Transverse colon (tissue), 4 donors: ENCODE data around the gene PRR20G. TPM values are rescaled to one million over a fixed set of nuclear protein-coding genes. Genes with fewer than 3 reads are reported as not detected.

ENCODE experiments used
- DNase-seq: peaks from one replicate; pipeline ENCODE4 v3.0.0-alpha.2; 2019
- H3K27ac ChIP-seq, 4 donors: fragments of 200-600 bp; sonication (generic); 2 replicates each; pipeline ENCODE4 v1.5.1; 2016 to 2018; ENCODE audit warnings: inconsistent platforms in 4 of 4
- H3K27me3 ChIP-seq: fragments of 200-600 bp; sonication (generic); 2 replicates; pipeline ENCODE4 v1.5.1; 2017; ENCODE audit warnings: inconsistent platforms
- H3K36me3 ChIP-seq, 4 donors: fragments of 200-600 bp; sonication (generic); 2 replicates each; pipeline ENCODE4 v1.5.1; 2017 to 2019; ENCODE audit warnings: inconsistent platforms in 4 of 4
- H3K4me1 ChIP-seq, 4 donors: fragments of 200-600 bp; sonication (generic); 2 replicates each; pipeline ENCODE4 v1.5.1; 2017 to 2020; ENCODE audit warnings: inconsistent platforms in 4 of 4
- H3K4me3 ChIP-seq, 4 donors: fragments of 200-600 bp; sonication (generic); 1 replicate in 1 of 4; 2 replicates in 3 of 4; pipeline versions ENCODE4 v1.5.1 to v1.6.1; 2017 to 2019; ENCODE audit warnings: inconsistent platforms in 4 of 4
- H3K9me3 ChIP-seq, 2 donors: fragments of 200-600 bp; sonication (generic); 2 replicates each; pipeline ENCODE4 v1.5.1; 2017 to 2019; ENCODE audit warnings: inconsistent platforms in 2 of 2
- EP300 ChIP-seq: sonication (generic); formaldehyde crosslinking; IDR thresholded peaks from one replicate; pipeline ENCODE4 v1.6.1; 2017; ENCODE audit warnings: antibody characterized with exemption, low read depth
- POLR2A ChIP-seq: fragments of 450-650 bp; IDR thresholded peaks from one replicate; pipeline ENCODE4 v1.6.1; 2016; ENCODE audit warnings: antibody characterized with exemption, mild to moderate bottlenecking, moderate library complexity
- POLR2AphosphoS5 ChIP-seq, 3 donors: sonication (generic); formaldehyde crosslinking; IDR thresholded peaks; one replicate each; pipeline ENCODE4 v1.6.1; 2016; ENCODE audit warnings: antibody characterized with exemption in 3 of 3
- WGBS, 2 donors: methylation state at CpG; one replicate each; pipeline ENCODE4 v1.1.5; 2018; ENCODE audit warnings: low coverage in 1 of 2; 5-methylcytosine and 5-hydroxymethylcytosine counted together
- in situ Hi-C, 4 donors: fragments of 200-750 bp; cut with MboI; loops; one replicate each; pipeline versions ENCODE4 v1.15.0 to v1.15.1; 2017; ENCODE audit warnings: low sequenced_read_pairs in 3 of 4, low pct_ligation_motif_present in 1 of 4, low pct_unique_long_range_greater_than_20kb in 1 of 4
- intact Hi-C: fragments of 100-400 bp; cut with DNase I; formaldehyde crosslinking; loops from one replicate; pipeline ENCODE4 v1.15.1; 2023; ENCODE audit warnings: low total_unique reads
- total RNA-seq, 4 donors: library from RNA; depleted of rRNA; stranded (reverse); fragments of >200 nt; gene quantifications; one replicate each; pipeline ENCODE4 v1.1.0, GENCODE V29; 2016
- TF ChIP-seq, protein P1 (sequence below), 5 experiments: fragments of 200-600 bp in 3 of 5; fragments of 450-650 bp in 2 of 5; sonication (generic) in 3 of 5; IDR thresholded peaks; 1 replicate in 2 of 5; 2 replicates in 3 of 5; pipeline ENCODE4 v1.5.1; 2016 to 2017; ENCODE audit warnings: antibody characterized with exemption in 5 of 5, inconsistent platforms in 3 of 5, mild to moderate bottlenecking in 2 of 5, moderate library complexity in 1 of 5

Gene PRR20G
- total RNA-seq, 4 donors from 2014 or later = not detected

DNA sequence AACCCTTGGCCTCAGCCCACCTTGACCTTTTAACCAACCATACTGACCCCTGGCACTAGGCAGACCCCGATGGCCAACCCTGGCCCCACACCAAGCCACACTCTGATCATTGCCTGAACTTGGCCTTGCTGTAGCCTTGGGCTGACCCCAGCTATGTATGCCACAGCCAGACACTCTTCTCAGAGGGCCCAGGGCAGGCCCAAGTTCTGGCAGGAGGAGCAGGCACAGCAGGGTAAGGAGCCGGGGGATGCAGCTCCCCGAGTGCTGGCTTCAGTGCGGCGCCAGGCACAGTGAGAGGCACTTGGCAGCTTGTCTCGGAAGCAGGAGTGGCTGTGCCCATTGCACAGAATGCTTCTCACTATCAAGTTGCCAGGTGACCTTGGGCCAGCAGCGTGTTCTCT, 22.3 kb downstream of the PRR20G start:
- no peaks in the 10 kb centered on the region for H3K4me1 ChIP-seq
- H3K4me3 ChIP-seq = no peak overlapping the region
- in situ Hi-C loops (no loop called here), intact Hi-C loops (no loop called here)
- H3K9me3 ChIP-seq = peaks cover 7 to 13% of the 10 kb centered on the region in 2 donors
- no peaks in the 10 kb centered on the region for H3K27me3 ChIP-seq
- no peaks in the 10 kb centered on the region for H3K36me3 ChIP-seq
- WGBS, 2 donors = 84 to 89% methylated on average over 5 of the region's 7 CpGs
- TF ChIP-seq POLR2AphosphoS5 (IDR thresholded peaks at IDR 0.05) (no peak), POLR2A (no peak), EP300 (no peak)
- TF ChIP-seq, protein P1, sequence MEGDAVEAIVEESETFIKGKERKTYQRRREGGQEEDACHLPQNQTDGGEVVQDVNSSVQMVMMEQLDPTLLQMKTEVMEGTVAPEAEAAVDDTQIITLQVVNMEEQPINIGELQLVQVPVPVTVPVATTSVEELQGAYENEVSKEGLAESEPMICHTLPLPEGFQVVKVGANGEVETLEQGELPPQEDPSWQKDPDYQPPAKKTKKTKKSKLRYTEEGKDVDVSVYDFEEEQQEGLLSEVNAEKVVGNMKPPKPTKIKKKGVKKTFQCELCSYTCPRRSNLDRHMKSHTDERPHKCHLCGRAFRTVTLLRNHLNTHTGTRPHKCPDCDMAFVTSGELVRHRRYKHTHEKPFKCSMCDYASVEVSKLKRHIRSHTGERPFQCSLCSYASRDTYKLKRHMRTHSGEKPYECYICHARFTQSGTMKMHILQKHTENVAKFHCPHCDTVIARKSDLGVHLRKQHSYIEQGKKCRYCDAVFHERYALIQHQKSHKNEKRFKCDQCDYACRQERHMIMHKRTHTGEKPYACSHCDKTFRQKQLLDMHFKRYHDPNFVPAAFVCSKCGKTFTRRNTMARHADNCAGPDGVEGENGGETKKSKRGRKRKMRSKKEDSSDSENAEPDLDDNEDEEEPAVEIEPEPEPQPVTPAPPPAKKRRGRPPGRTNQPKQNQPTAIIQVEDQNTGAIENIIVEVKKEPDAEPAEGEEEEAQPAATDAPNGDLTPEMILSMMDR (IDR thresholded peaks at IDR 0.05) = no peak
- no peak for DNase-seq
- H3K27ac ChIP-seq = no peak overlapping the region

DNA sequence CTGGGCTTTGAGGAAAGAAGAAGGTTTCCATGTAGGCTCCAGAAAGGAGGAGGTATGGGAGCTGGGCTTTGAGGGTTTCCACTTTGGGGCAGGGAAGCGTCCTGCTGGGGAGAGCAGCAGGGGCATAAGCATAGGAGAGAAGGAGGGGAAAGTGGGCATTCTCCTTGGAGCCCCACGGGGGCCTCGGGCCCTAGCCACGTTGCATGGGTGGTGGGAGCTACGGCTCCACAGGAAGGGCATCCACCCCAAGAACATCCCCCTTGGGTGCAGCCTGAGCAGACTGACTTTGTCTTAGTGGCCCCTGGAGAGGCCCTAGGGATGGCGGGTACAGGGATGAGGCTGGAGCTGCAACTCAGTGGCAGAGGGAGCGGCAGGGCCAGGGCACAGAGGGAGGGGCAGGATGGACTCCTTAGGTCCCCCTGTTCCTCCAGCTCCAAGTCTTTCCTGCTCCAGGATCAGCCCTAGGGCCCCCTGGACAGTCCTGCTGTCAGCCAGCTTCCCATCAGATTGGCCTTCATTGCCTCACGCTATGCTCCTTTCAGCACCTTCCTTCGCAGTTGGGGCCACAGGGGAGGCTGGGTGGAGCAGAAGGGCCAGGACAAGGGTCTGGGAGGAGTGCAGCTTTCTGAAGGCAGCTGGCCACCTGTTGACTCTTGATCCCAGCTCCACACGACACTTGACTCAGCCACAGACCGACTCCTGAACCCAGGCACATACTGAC, 22.9 kb downstream of the PRR20G start:
- H3K36me3 ChIP-seq = no peaks in the 10 kb centered on the region

DNA sequence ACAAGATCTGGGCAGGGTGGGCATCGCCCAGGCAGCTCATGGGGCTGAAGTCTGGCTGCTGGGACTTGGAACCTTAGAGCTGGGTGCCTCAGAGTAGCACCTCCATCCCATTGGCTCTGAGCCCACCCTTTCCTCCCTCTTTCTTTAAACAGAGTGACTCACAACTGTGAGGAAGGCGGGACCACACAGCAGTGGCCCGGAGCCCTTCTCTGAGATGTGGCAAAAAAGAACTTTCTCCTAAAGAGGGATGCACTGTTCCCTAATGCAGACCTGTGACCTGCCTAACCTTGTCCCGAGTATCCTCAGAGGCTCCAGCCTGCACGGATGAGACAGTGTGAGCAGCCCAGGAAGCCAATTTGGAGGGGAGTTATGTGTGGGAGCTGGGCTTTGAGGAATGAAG, 23.6 kb downstream of the PRR20G start:
- no peak overlapping the region for H3K4me3 ChIP-seq
- no peaks in the 10 kb centered on the region for H3K27me3 ChIP-seq
- H3K27ac ChIP-seq = no peak overlapping the region
- DNase-seq = no peak
- peaks cover 4 to 9% of the 10 kb centered on the region in 2 donors for H3K9me3 ChIP-seq
- intact Hi-C loops (no loop called here), in situ Hi-C loops (no loop called here)
- no peaks in the 10 kb centered on the region for H3K36me3 ChIP-seq
- TF ChIP-seq, protein P1 (IDR thresholded peaks at IDR 0.05) = no peak
- TF ChIP-seq EP300 (no peak), POLR2A (no peak), POLR2AphosphoS5 (IDR thresholded peaks at IDR 0.05) (no peak)
- H3K4me1 ChIP-seq = no peaks in the 10 kb centered on the region
- WGBS, 2 donors = 54% methylated on average over 5 of the region's 5 CpGs; no CpG with 5 or more reads in 1 of the 2 donors

More for the DNA sequence above, 22.9 kb downstream of the PRR20G start:
- no peak for DNase-seq
- H3K27me3 ChIP-seq = no peaks in the 10 kb centered on the region
- H3K4me1 ChIP-seq = no peaks in the 10 kb centered on the region
- no peak for TF ChIP-seq POLR2AphosphoS5 (IDR thresholded peaks at IDR 0.05)
- intact Hi-C loops (no loop called here), in situ Hi-C loops (no loop called here)
- no peak overlapping the region for H3K27ac ChIP-seq
- H3K9me3 ChIP-seq = peaks cover 7 to 13% of the 10 kb centered on the region in 2 donors
- WGBS, 2 donors = 75 to 81% methylated on average over 4 to 11 of the region's 11 CpGs
- no peak overlapping the region for H3K4me3 ChIP-seq

DNA sequence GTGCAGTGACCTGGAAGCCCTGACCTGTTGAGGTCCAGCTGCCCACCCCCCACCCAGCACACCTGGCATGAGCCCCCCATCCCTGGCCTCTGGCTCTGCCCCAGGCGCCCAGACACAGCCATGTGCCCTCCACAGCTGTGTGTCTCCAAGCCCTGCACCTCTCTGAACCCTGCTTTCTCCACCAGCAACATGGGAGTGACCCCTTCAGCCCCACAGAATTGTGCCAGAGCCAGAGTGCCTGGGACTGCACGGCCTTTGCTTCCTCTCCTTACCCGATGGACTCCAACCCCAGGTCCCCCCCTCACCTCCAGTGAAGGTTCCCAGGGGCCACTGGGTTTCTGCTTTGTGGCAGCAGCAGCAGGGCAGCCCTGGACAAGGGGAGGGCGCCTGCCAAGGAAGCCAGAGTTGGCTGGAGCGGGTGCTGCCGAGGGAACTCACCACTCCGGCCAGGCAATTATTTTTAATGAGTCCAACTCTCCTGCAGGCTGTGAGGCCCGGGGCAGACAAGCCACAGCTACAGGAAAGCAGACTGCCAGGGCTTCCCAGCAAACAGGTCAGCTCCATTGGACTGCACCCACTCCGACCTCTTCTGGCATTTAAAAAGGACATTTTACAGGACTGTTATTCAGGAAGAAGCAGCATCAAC, 24.1 kb downstream of the PRR20G start:
- TF ChIP-seq POLR2A (no peak), POLR2AphosphoS5 (IDR thresholded peaks at IDR 0.05) (no peak), EP300 (no peak)
- TF ChIP-seq, protein P1 (IDR thresholded peaks at IDR 0.05) = no peak
- H3K36me3 ChIP-seq = no peaks in the 10 kb centered on the region
- H3K4me1 ChIP-seq = no peaks in the 10 kb centered on the region
- intact Hi-C loops = no loop called here
- in situ Hi-C loops = no loop called here
- H3K27me3 ChIP-seq = no peaks in the 10 kb centered on the region
- no peak for DNase-seq
- H3K9me3 ChIP-seq = peaks cover 0 to 4% of the 10 kb centered on the region in 2 donors
- WGBS, 2 donors = 69% methylated on average over 7 of the region's 9 CpGs; no CpG with 5 or more reads in 1 of the 2 donors
- H3K27ac ChIP-seq = no peak overlapping the region
- no peak overlapping the region for H3K4me3 ChIP-seq
